ENCODE results near the gene ABHD14A.

The ABHD14A gene

DNA sequence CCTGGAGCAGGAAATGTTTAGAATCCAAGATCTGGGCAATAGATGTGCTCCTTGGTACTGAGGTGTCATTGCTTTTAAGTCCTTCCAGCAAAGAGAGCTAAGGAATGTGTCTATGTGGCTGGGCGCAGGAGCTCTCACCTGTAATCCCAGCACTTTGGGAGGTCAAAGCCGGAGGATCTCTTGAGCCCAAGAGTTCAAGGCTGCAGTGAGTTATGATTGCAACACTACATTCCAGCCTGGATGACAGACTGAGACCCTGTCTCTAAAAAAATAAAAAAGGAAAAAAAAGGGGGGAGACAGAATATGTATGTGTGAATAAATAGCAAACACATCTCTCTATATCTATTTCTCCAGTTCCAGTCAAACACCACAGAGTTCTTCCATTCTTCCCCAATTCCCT lies 24.0 kb upstream of the ABHD14A start:
- TF ChIP-seq, protein P1, sequence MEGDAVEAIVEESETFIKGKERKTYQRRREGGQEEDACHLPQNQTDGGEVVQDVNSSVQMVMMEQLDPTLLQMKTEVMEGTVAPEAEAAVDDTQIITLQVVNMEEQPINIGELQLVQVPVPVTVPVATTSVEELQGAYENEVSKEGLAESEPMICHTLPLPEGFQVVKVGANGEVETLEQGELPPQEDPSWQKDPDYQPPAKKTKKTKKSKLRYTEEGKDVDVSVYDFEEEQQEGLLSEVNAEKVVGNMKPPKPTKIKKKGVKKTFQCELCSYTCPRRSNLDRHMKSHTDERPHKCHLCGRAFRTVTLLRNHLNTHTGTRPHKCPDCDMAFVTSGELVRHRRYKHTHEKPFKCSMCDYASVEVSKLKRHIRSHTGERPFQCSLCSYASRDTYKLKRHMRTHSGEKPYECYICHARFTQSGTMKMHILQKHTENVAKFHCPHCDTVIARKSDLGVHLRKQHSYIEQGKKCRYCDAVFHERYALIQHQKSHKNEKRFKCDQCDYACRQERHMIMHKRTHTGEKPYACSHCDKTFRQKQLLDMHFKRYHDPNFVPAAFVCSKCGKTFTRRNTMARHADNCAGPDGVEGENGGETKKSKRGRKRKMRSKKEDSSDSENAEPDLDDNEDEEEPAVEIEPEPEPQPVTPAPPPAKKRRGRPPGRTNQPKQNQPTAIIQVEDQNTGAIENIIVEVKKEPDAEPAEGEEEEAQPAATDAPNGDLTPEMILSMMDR (IDR thresholded peaks at IDR 0.05): no peak
- no peak overlapping the region for H3K4me3 ChIP-seq (ENCODE audit: low read depth in 1 of 2, low read length in 1 of 2)
- H3K9me3 ChIP-seq: no peaks in the 10 kb centered on the region
- no peaks in the 10 kb centered on the region for H3K36me3 ChIP-seq
- H3K27me3 ChIP-seq: peaks cover 22% of the 10 kb centered on the region
- H3K27ac ChIP-seq: no peak overlapping the region
- H3K4me1 ChIP-seq (ENCODE audit: control insufficient read depth in 1 of 2, insufficient read depth in 1 of 2, low read depth in 1 of 2, low read length in 1 of 2): peaks cover 5 to 22% of the 10 kb centered on the region in 2 experiments

DNA sequence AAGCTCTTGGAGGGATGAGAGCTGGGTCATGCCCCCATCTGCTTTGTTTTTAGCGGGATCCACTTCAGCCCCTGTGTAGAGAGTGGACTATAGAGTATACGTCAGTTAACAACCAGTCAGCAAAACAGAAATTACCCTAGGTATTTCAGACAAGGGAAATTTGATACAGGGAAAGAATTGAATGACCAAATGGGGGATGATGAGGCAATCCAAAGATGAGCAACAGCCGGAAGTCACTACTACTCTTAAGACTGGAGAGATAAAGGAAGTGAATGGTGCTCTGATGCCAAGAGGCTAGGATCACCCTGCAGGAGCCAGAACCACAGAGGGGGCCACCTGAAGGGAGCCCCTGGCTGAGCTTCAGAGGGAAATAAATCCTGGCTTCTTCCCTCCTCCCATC lies 21.4 kb upstream of the ABHD14A start:
- Histone ChIP-seq H3K27me3 (peaks cover 47% of the 10 kb centered on the region), H3K4me1 (ENCODE audit: control insufficient read depth in 1 of 2, insufficient read depth in 1 of 2, low read depth in 1 of 2, low read length in 1 of 2) (peaks cover 13 to 31% of the 10 kb centered on the region in 2 experiments), H3K36me3 (no peaks in the 10 kb centered on the region), H3K4me3 (ENCODE audit: low read depth in 1 of 2, low read length in 1 of 2) (no peak overlapping the region), H3K27ac (no peak overlapping the region), H3K9me3 (no peaks in the 10 kb centered on the region)
- TF ChIP-seq, protein P1 (IDR thresholded peaks at IDR 0.05): no peak

DNA sequence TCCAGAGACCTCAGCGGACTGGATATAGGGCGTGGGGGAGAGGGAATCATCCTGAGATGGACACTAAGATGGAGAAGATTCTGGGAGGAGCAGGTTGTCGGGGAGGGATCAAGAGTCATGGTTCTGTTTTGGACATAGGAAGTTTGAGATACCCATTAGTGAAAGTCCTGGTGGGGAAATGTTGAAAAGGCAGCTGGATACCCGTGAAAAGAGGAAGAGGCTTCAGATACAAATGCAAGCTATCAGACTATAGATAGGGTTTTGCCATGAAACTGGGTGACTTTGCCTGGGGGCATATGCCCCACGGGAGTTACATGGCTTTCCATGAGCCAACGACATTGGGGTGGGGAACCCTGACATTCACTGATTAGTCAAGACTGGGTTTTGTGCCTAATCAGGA lies 20.8 kb upstream of the ABHD14A start:
- H3K36me3 ChIP-seq: no peaks in the 10 kb centered on the region
- no peak overlapping the region for H3K27ac ChIP-seq
- H3K4me3 ChIP-seq (ENCODE audit: low read depth in 1 of 2, low read length in 1 of 2): no peak overlapping the region
- no peaks in the 10 kb centered on the region for H3K9me3 ChIP-seq
- TF ChIP-seq, protein P1 (IDR thresholded peaks at IDR 0.05): no peak
- H3K4me1 ChIP-seq (ENCODE audit: control insufficient read depth in 1 of 2, insufficient read depth in 1 of 2, low read depth in 1 of 2, low read length in 1 of 2): peaks cover 13 to 31% of the 10 kb centered on the region in 2 experiments
- peaks cover 53% of the 10 kb centered on the region for H3K27me3 ChIP-seq

DNA sequence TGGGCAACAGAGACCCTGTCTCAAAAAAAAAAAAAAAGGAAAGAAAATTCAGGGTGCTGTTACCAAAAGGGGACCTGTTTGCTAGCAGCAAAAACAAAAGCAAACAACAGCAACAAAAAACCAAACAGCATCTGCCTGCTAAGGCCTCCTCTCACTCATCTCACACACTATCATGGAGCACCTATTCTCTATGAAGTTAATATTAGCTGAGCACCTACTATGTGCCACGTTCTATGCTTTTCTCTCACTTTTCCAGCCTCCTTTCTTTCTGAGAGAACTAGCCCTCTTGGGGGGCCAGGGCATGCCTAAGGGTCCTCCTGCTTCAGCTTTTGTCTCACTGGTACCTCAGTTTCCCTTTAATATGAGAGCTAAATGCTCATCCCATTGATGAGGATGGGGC lies 20.2 kb upstream of the ABHD14A start:
- Histone ChIP-seq H3K27me3 (peaks cover 59% of the 10 kb centered on the region), H3K4me1 (ENCODE audit: control insufficient read depth in 1 of 2, insufficient read depth in 1 of 2, low read depth in 1 of 2, low read length in 1 of 2) (peaks cover 13 to 31% of the 10 kb centered on the region in 2 experiments), H3K36me3 (no peaks in the 10 kb centered on the region), H3K4me3 (ENCODE audit: low read depth in 1 of 2, low read length in 1 of 2) (no peak overlapping the region), H3K27ac (no peak overlapping the region), H3K9me3 (no peaks in the 10 kb centered on the region)
- TF ChIP-seq, protein P1 (IDR thresholded peaks at IDR 0.05): no peak

DNA sequence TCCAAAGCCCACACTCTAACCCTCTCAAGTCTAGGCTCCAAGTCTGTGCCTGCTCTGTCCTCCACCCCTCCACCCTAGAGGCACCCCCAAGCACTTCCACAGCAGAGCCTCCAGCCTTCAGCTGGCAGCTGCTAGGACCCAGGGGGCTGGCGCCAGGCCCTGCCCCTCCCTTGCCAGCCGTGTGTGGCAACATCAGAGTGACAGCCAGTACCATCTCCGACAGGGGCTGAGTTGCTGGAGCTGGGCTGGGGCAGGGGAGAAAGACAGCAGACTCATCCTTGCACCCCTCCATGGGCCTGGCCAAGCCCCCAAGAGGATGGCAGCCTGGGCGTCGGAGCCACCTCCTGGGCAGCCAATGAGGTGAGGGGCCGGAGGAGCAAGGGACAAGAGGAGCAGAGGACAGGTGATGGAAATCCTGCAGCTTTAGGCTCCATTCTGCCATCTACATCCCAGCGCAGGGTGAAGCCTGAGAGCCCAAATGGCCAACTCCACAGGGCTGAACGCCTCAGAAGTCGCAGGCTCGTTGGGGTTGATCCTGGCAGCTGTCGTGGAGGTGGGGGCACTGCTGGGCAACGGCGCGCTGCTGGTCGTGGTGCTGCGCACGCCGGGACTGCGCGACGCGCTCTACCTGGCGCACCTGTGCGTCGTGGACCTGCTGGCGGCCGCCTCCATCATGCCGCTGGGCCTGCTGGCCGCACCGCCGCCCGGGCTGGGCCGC lies 19.5 kb upstream of the ABHD14A start, which contains the start of gene GPR62:
Gene GPR62 (plus strand): TSS at position 207 of the 718 bp plus-strand sequence. CDS start 272 bp downstream, at position 479.
- TF ChIP-seq, protein P1 (IDR thresholded peaks at IDR 0.05): no peak
- Histone ChIP-seq H3K27me3 (peaks cover 66% of the 10 kb centered on the region), H3K4me3 (ENCODE audit: low read depth in 1 of 2, low read length in 1 of 2) (peak within 1 kb of the TSS in 1 of 2 experiments; percentile 28), H3K4me1 (ENCODE audit: control insufficient read depth in 1 of 2, insufficient read depth in 1 of 2, low read depth in 1 of 2, low read length in 1 of 2) (peaks cover 13 to 31% of the 10 kb centered on the region in 2 experiments), H3K9me3 (no peaks in the 10 kb centered on the region), H3K36me3 (no peaks in the 10 kb centered on the region), H3K27ac (no peak within 1 kb of the TSS)
